Lower leg skin (tissue), 4 donors: ENCODE results near the gene XRCC2. TPM values are rescaled to one million over a fixed set of nuclear protein-coding genes. Genes with fewer than 3 reads are reported as not detected.
"Not testable (repeated sequence)": the region's sequence is repeated elsewhere in the genome, so short reads cannot be mapped to it uniquely, and the experiment has no call there.

Experiments used
- DNase-seq, 2 donors: peaks; one replicate each; pipeline ENCODE4 v3.0.0-alpha.2; 2019; ENCODE audit warnings: low spot score in 2 of 2
- H3K4me3 ChIP-seq: fragments of 200-600 bp; sonication (generic); 2 replicates; pipeline ENCODE4 v1.5.1; 2017; ENCODE audit warnings: mild to moderate bottlenecking, low read depth; ENCODE audit not compliant: poor library complexity, severe bottlenecking
- CTCF ChIP-seq, 3 donors: fragments of 450-650 bp; IDR thresholded peaks; one replicate each; pipeline ENCODE4 v1.5.1; 2016; ENCODE audit warnings: antibody characterized with exemption in 3 of 3, mild to moderate bottlenecking in 3 of 3, moderate library complexity in 2 of 3
- POLR2A ChIP-seq, 2 donors: fragments of 450-650 bp; IDR thresholded peaks; one replicate each; pipeline ENCODE4 v1.6.1; 2016 to 2017; ENCODE audit warnings: antibody characterized with exemption in 2 of 2, mild to moderate bottlenecking in 1 of 2, moderate library complexity in 1 of 2
- WGBS, 2 donors: methylation state at CpG; one replicate each; pipeline ENCODE4 v1.1.5; 2018; 5-methylcytosine and 5-hydroxymethylcytosine counted together
- intact Hi-C: fragments of 100-400 bp; cut with DNase I; formaldehyde crosslinking; loops from one replicate; pipeline ENCODE4 v1.15.0; 2023; ENCODE audit warnings: low total_unique reads
- total RNA-seq, 4 donors: library from RNA; depleted of rRNA; stranded (reverse); fragments of >200 nt; gene quantifications; one replicate each; pipeline ENCODE4 v1.1.0, GENCODE V29; 2016

Gene XRCC2
- total RNA-seq, 4 donors from 2014 or later: 0.25 to 1.1 (median 0.81) TPM

GRCh38 chr7:152709287-152710152, 33.6 kb upstream of the XRCC2 start:
- no peak for DNase-seq
- intact Hi-C loops: no loop called here
- 67% methylated on average over 5 of the region's 5 CpGs for WGBS, 2 donors
- no peak overlapping the region for H3K4me3 ChIP-seq
- no peak for TF ChIP-seq CTCF (IDR thresholded peaks at IDR 0.05)
- no peak for TF ChIP-seq POLR2A (IDR thresholded peaks at IDR 0.05)

- H3K4me3 ChIP-seq: no peak overlapping the region
- intact Hi-C loops: no loop called here
- no peak for DNase-seq
- WGBS, 2 donors: 92 to 100% methylated on average over 1 of the region's 1 CpG
- no peak for TF ChIP-seq POLR2A (IDR thresholded peaks at IDR 0.05)
- no peak for TF ChIP-seq CTCF (IDR thresholded peaks at IDR 0.05)
Measured at GRCh38 chr7:152704796-152705384, 28.9 kb upstream of the XRCC2 start.

- intact Hi-C loops: no loop called here
- DNase-seq: no peak
Measured at GRCh38 chr7:152699079-152699478, 23.1 kb upstream of the XRCC2 start.

GRCh38 chr7:152697268-152697974, 21.5 kb upstream of the XRCC2 start:
- DNase-seq, H3K4me3 ChIP-seq, intact Hi-C loops: not testable (repeated sequence)
- 75 to 78% methylated on average over 12 of the region's 12 CpGs for WGBS, 2 donors

More at GRCh38 chr7:152699079-152699478, 23.1 kb upstream of the XRCC2 start:
- H3K4me3 ChIP-seq: no peak overlapping the region
- TF ChIP-seq CTCF (IDR thresholded peaks at IDR 0.05) (no peak), POLR2A (IDR thresholded peaks at IDR 0.05) (no peak)

GRCh38 chr7:152692196-152692595, 16.3 kb upstream of the XRCC2 start:
- intact Hi-C loops, DNase-seq, H3K4me3 ChIP-seq: not testable (repeated sequence)
- 81 to 96% methylated on average over 2 of the region's 2 CpGs for WGBS, 2 donors

GRCh38 chr7:152683297-152683696, 7.4 kb upstream of the XRCC2 start:
- intact Hi-C loops: no loop called here
- TF ChIP-seq CTCF (IDR thresholded peaks at IDR 0.05): no peak
- TF ChIP-seq POLR2A (IDR thresholded peaks at IDR 0.05): no peak
- WGBS, 2 donors: 75% methylated on average over 12 of the region's 12 CpGs
- no peak overlapping the region for H3K4me3 ChIP-seq
- no peak for DNase-seq
